ENCODE data around the gene ASB16.

Gene ASB16

DNA sequence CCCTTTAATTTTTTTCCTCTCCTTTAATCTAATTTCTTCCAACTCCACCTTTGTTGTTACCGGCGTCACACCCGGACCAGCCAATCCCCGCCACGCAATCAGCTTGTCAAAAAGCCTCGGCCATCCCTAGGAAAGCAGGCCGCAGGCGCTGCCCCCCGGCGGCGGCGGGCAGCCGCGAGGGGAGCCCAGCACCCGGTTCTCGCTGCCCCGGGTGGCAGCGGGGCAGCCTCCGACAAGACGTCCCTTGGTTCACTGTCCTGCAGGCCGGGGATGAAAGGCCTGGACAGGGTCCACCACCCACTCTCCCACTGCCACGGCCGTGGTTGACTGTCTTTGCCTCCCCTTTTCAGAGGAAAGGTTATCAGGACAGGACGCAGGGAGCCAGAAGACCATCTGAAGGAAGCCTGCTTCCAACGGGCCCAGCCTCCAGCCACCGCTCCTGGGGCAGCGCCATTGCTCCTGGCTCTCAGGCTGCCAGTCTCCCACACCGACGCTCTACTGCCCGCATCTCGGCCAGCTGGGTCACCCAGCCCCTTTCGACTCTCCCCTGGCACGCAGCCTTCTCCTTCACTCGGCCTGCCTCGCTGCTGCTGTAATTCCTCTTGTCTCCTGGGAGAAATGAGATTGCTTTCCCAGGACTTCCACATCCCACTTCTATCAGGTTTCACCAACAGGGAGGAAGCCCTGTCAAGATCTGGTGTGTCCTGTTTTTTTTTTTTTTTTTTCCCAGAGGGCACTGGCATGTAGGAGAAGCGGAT is 51.8 kb downstream of the ASB16 start:
- DNase-seq (ENCODE audit: low read depth in 2 of 2) = no peak

DNA sequence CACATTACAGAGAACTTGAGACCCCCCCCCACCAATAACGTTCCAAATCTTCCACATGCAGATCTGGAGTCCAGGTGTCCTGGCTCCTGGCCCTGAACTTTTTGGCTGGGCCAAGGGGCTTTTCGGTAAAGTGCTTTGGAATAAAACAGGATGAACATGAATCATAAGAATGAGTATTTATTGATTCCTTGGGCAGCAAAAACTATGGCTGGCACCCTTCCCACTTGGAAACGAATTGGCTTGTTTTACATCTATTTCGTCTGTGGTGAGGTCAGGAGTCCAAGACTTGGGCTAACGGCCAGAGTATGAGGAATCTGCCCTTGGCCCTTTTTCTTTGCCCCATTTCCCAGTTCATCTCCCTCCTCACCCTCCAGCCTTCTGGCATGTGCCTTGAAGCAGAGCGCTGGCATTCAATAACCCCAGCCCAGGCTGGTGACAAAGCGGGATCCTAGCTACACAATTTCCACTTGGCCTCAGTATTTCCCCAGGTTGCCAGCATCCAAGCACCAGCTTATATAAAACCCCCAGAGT is 53.1 kb downstream of the ASB16 start:
- DNase-seq (ENCODE audit: low read depth in 2 of 2) = no peak

Measured in stimulated activated CD8-positive, alpha-beta memory T cell treated with anti-CD3 and anti-CD28 coated beads, Interleukin-15, amount 100 ng/mL, for 48 hours (primary cell).